ENCODE results near the gene SCP2D1. TPM values are rescaled to one million over a fixed set of nuclear protein-coding genes. Genes with fewer than 3 reads are reported as not detected.

The SCP2D1 gene
- total and polyA plus RNA-seq, 8 donors = not detected

DNA sequence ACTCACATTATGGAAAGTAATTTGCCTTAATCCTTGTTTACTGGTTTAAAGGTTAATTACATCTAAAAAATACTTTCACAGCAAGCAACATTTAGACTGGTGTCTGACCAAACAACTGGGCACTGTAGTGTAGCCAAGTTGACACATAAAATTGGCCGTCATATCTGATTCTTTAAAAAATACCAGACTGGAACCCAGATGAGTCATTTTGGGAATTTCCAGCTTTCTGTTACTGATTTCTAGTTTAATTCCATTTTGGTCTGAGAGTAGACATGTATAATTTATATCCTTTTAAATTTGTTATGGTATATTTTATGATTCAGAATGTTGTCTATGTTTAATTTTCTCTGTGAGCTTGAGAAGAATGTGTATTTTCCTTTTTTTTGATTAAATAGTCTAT lies 44.1 kb downstream of the SCP2D1 start:
- Histone ChIP-seq H3K9me3 (no peaks in the 10 kb centered on the region), H3K27me3 (no peaks in the 10 kb centered on the region), H3K4me1 (no peaks in the 10 kb centered on the region), H3K36me3 (no peaks in the 10 kb centered on the region), H3K4me3 (no peak overlapping the region), H3K27ac (peak overlapping the region in 1 of 4 donors; percentile 20)
- ATAC-seq = peak in 2 of 4 donors; percentile 34 to 68
- no peak for DNase-seq
- no peak for TF ChIP-seq CTCF (IDR thresholded peaks at IDR 0.05)
- FAIRE-seq = no peak
- WGBS, 2 donors = 42 to 56% methylated on average over 1 of the region's 1 CpG
- intact Hi-C loops (cut with DNase I) = no loop called here

- Histone ChIP-seq H3K27me3 (no peaks in the 10 kb centered on the region), H3K9me3 (no peaks in the 10 kb centered on the region), H3K4me3 (no peak overlapping the region), H3K27ac (no peak overlapping the region), H3K4me1 (no peaks in the 10 kb centered on the region), H3K36me3 (no peaks in the 10 kb centered on the region)
- no peak for ATAC-seq
- intact Hi-C loops (cut with DNase I) = no loop called here
- DNase-seq = no peak
- 80 to 90% methylated on average over 3 of the region's 3 CpGs for WGBS, 2 donors
- TF ChIP-seq CTCF (IDR thresholded peaks at IDR 0.05) = no peak
- no peak for FAIRE-seq
Observed at GRCh38 chr20:18858816-18859215, 45.2 kb downstream of the SCP2D1 start.

Other genes with a start within 250 kb of the SCP2D1 start
- gene SMIM26, start 246.4 kb upstream of the SCP2D1 start, total RNA-seq = 10 to 100 TPM; 28.8 to 39.3 (median 33.3) TPM
- gene SMIM26, start 246.4 kb upstream of the SCP2D1 start, polyA plus RNA-seq = 100 to 1,000 TPM in 1 of 2 donors, 10 to 100 TPM in 1; 88.0 to 109 TPM
- gene DTD1, start 225.7 kb upstream of the SCP2D1 start, total RNA-seq = 10 to 100 TPM in 5 of 6 donors, 1 to 10 TPM in 1; 8.5 to 14.5 (median 12.1) TPM
- 10 to 100 TPM in 1 of 2 donors, 1 to 10 TPM in 1; 7.4 to 20.6 TPM for gene DTD1, start 225.7 kb upstream of the SCP2D1 start, polyA plus RNA-seq

Measured in pancreas (tissue), 10 donors.